Epithelial cell of proximal tubule (primary cell): ENCODE measurements around the gene HOXA3. TPM values are rescaled to one million over a fixed set of nuclear protein-coding genes. Genes with fewer than 3 reads are reported as not detected.

Experiments used
- DNase-seq: peaks from one replicate; pipeline ENCODE4 v3.0.0-alpha.2; 2011; ENCODE audit warnings: low read depth
- H3K4me3 ChIP-seq: 2 replicates; pipeline ENCODE4 v1.5.1; 2011; ENCODE audit warnings: low read depth, mild to moderate bottlenecking, low read length
- CTCF ChIP-seq: conservative IDR thresholded peaks from 2 replicates; pipeline ENCODE4 v1.5.1; 2012; ENCODE audit warnings: low read depth, mild to moderate bottlenecking, low read length
- total RNA-seq: library from RNA; depleted of rRNA; stranded (reverse); fragments of >200 nt; gene quantifications from 2 replicates; pipeline ENCODE4 v1.2.3, GENCODE V29; 2015

Gene HOXA3
- total RNA-seq, 1 donor from 2014 or later, result 33.2 TPM

DNA sequence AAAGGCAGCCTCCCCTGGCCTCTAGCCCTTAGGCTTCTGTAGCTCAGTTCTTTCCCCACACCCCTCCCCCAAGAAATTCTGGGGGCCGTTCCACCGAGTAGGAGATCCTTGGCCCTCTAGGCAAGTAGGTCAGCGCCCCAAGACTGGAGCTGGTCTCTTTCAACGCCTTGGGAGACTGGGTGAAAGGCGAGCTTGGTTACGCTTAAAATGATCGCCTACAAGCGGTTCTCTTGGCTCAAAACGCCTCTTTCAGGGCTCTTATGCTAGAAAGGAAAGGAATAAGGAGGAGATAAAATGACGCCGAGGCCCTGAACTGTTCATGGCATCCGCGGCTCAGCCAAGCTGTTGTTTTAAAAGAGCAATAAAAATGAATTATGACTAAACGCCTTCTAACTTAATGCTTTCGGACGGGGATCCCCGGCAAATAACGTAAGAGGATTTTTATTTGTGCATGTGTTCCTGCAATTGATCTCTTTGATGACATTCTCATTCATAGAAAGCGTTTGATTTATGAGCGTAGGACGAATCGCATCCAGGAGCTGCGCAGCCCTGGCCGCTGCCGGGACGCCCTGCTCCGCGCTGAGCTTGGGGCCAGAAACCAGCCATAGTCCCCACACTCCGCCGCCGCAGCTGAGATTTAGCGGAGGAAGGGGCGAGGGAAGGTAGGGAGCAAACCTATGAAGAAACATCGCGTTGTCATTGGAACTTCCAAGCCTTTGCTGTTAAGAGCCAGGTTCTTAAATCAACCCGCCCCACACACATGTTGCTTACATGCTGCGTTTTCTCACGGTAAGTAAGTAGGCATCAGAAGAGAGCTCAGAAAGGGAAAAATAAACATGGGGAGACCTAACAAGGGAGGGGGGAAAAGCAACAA is 53.6 kb downstream of the HOXA3 start:
- DNase-seq, result no peak
- H3K4me3 ChIP-seq, result peak overlapping the region; percentile 96
- TF ChIP-seq CTCF, result no peak

DNA sequence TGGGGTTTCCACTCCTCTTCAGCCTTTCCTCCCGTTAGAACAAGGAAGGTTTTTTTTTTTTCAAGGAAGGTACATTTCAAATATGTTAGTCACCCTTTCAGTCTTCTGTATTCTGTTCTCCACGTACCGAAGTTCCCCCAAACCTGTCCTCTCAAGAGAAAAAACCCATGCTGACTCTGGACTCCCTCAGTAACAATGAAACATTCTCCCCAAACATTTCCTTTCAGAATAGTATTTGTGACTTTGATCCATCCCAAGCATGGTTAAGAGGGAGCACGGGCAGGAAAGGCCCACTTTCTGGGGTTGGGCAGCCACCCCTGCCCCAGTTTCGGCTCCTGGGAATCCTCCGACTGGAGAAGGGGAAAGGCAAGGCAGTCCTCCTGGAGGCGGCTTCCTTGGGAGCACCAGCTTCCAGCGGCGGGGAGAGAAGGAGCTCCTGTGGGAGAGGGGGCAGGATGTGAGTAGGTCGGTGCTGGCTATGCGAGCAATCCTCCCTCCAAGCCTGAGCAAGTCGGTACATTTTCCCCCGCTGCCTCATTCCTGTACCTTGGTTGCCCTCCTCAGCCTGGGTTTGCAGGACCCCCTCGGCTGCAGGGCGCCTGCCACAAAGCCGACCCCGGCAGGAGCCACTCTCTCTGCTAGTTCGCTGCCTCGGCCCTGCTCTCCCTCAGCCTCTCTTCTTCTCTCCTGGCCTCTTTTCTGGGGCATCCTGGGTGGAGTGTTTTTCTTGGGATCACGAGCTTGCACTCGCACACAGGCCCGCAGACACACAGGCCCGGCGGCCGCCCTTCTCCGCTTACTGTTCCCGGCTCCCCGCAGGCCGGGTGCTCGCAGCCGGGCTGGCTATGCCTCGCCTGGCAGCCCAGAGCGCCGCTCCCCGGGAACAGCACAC is 54.5 kb downstream of the HOXA3 start:
- TF ChIP-seq CTCF, result peak; percentile 2
- DNase-seq, result no peak
- H3K4me3 ChIP-seq, result peak overlapping the region; percentile 96

DNA sequence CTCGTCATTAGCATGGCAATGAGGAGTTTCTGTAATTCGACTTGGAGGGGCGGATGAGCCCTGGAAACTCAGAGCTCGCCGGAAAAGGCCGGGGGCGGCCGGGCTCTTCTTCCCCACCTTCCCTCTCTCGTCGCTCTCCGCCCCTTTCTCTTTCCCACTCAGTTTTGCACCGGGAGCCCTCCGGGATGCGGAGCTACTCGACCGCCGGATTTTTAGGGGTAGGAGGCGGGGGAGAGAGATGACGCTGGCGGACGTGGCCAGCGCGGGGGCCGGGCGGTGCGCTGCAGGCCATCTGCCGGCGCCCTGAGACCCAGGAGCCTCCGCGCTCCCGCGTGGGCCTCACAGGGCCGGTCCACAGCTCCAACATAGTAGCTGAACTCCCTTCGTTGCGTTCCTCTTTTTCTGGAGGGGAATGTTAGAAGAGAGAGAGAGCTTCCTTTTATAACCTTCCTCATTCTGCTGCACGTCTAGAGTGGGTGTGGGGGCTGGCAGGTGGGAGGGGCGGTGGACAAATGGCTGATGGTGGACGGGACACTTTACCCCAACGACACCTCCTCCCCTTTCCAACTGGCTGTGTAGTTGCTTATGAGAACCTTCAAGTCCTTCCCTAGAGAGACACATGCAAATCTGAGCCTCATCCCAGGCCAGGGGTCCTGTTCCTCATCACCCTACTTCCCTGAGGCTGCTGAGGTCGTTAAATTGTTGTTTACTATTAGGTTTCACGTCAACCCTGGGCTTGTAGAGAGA is 55.4 kb downstream of the HOXA3 start:
- no peak for TF ChIP-seq CTCF
- no peak for DNase-seq
- peak overlapping the region; percentile 96 for H3K4me3 ChIP-seq

DNA sequence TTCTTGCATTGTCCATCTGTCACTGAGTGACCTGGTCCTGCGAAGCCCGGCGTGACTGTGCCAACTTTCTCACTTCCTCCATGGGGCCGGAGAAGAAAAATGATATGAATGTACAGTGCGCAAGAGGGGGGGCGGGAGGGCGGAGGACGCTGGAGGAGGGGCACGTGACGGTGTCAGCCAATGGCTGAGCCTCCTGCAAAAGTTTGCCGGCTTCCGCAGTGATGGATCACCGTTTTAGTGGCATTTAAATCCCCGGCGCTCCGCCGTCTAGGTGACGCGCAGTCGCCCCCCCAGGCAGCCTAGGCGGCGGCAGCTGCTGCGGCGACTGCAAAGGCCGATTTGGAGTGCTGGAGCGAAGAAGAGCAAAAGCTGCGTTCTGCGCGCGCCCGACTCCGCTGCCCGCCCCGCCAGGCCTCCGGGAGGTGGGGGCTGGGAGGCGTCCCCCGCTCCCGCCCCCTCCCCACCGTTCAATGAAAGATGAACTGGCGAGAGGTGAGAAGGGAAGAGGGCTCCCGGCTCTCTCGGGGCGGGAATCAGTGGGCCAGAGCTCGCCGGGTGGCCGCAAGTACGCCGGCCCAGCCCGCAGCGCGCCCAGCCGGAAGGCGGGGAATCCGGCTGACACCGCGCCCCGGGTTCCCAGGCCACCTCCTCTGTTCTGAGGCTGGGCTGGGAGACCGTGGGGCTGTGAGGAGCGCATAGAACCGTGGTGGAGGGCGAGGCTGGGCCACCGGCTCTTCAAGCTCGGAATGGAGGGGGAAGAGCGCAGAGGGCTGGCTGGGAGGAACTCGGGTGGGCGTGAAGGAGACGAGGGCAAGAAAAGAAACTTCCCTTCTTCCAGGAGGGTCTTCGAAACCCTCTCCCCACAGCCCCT is 56.3 kb downstream of the HOXA3 start, which contains the start of gene HOXA1:
Gene HOXA1, minus strand, starts transcription at position 104 of the 871 bp plus-strand sequence. Its CDS starts 88 bp downstream, at position 16.
- TF ChIP-seq CTCF, result no peak
- H3K4me3 ChIP-seq, result peak within 1 kb of the TSS; percentile 96
- DNase-seq, result no peak

GRCh38 chr7:27095050-27095896 is 57.1 kb downstream of the HOXA3 start:
- DNase-seq, result no peak
- H3K4me3 ChIP-seq, result peak overlapping the region; percentile 96

More at GRCh38 chr7:27095050-27095896, 57.1 kb downstream of the HOXA3 start:
- no peak for TF ChIP-seq CTCF
